ENCODE results near the gene NTN1. TPM values are rescaled to one million over a fixed set of nuclear protein-coding genes. Genes with fewer than 3 reads are reported as not detected.

Gene NTN1
- total and polyA plus RNA-seq, 2 of the 13 experiments (the other 11 are each of a cell fraction or from before 2014, with no cell fraction given): 0.04 to 0.05 TPM

- Histone ChIP-seq H3K4me1 (ENCODE audit: insufficient read depth, low read length) (peaks cover 28% of the 10 kb centered on the region), H2AFZ (ENCODE audit: low read length) (no peak overlapping the region), H3K9ac (ENCODE audit: insufficient read depth, low read depth, low read length) (no peak overlapping the region), H4K20me1 (ENCODE audit: insufficient read depth, low read length) (no peaks in the 10 kb centered on the region), H3K36me3 (replicated peaks in 1 of 2; ENCODE audit: control insufficient read depth in 1 of 2, insufficient read depth in 2 of 2, low read length in 2 of 2) (no peaks in the 10 kb centered on the region), H3K4me2 (ENCODE audit: low read depth, low read length) (no peak overlapping the region), H3K4me3 (replicated peaks in 1 of 3; ENCODE audit: insufficient read depth in 1 of 3, low read depth in 2 of 3, low read length in 3 of 3) (no peak overlapping the region), H3K27ac (ENCODE audit: extremely low read length, insufficient read depth, low read length) (no peak overlapping the region), H3K79me2 (ENCODE audit: insufficient read depth, low read length) (no peaks in the 10 kb centered on the region), H3K9me3 (ENCODE audit: low read length) (no peaks in the 10 kb centered on the region), H3K27me3 (ENCODE audit: control insufficient read depth in 1 of 2, insufficient read depth in 2 of 2, low read length in 2 of 2) (no peaks in the 10 kb centered on the region)
- FAIRE-seq (no peak), ATAC-seq (no peak), DNase-seq (ENCODE audit: low spot score) (no peak)
- POLR2A ChIA-PET: no interaction called here
- CTCF ChIA-PET (ENCODE audit: low intra/inter-chr PET ratio, low total read pairs): no interaction called here
- TF ChIP-seq ZNF891 (CRISPR knock-in tag; IDR thresholded peaks at IDR 0.05): no peak
- no peak for TF ChIP-seq ZNF569 (CRISPR knock-in tag; IDR thresholded peaks at IDR 0.05; ENCODE audit: borderline replicate concordance)
- no peak for TF ChIP-seq ZNF724P (CRISPR knock-in tag; IDR thresholded peaks at IDR 0.05; ENCODE audit: borderline replicate concordance)
- TF ChIP-seq TAF15 (IDR thresholded peaks at IDR 0.05; ENCODE audit: low read depth, low read length, poor library complexity, severe bottlenecking): no peak
- no peak for TF ChIP-seq NONO (IDR thresholded peaks at IDR 0.05)
- TF ChIP-seq NONO (CRISPR knock-in tag; conservative IDR thresholded peaks at IDR 0.05): no peak
- no peak for TF ChIP-seq MIER3 (CRISPR knock-in tag; IDR thresholded peaks at IDR 0.05; ENCODE audit: borderline replicate concordance)
- TF ChIP-seq RAD21 (CRISPR knock-in tag; IDR thresholded peaks at IDR 0.05): no peak
- TF ChIP-seq, protein P1, sequence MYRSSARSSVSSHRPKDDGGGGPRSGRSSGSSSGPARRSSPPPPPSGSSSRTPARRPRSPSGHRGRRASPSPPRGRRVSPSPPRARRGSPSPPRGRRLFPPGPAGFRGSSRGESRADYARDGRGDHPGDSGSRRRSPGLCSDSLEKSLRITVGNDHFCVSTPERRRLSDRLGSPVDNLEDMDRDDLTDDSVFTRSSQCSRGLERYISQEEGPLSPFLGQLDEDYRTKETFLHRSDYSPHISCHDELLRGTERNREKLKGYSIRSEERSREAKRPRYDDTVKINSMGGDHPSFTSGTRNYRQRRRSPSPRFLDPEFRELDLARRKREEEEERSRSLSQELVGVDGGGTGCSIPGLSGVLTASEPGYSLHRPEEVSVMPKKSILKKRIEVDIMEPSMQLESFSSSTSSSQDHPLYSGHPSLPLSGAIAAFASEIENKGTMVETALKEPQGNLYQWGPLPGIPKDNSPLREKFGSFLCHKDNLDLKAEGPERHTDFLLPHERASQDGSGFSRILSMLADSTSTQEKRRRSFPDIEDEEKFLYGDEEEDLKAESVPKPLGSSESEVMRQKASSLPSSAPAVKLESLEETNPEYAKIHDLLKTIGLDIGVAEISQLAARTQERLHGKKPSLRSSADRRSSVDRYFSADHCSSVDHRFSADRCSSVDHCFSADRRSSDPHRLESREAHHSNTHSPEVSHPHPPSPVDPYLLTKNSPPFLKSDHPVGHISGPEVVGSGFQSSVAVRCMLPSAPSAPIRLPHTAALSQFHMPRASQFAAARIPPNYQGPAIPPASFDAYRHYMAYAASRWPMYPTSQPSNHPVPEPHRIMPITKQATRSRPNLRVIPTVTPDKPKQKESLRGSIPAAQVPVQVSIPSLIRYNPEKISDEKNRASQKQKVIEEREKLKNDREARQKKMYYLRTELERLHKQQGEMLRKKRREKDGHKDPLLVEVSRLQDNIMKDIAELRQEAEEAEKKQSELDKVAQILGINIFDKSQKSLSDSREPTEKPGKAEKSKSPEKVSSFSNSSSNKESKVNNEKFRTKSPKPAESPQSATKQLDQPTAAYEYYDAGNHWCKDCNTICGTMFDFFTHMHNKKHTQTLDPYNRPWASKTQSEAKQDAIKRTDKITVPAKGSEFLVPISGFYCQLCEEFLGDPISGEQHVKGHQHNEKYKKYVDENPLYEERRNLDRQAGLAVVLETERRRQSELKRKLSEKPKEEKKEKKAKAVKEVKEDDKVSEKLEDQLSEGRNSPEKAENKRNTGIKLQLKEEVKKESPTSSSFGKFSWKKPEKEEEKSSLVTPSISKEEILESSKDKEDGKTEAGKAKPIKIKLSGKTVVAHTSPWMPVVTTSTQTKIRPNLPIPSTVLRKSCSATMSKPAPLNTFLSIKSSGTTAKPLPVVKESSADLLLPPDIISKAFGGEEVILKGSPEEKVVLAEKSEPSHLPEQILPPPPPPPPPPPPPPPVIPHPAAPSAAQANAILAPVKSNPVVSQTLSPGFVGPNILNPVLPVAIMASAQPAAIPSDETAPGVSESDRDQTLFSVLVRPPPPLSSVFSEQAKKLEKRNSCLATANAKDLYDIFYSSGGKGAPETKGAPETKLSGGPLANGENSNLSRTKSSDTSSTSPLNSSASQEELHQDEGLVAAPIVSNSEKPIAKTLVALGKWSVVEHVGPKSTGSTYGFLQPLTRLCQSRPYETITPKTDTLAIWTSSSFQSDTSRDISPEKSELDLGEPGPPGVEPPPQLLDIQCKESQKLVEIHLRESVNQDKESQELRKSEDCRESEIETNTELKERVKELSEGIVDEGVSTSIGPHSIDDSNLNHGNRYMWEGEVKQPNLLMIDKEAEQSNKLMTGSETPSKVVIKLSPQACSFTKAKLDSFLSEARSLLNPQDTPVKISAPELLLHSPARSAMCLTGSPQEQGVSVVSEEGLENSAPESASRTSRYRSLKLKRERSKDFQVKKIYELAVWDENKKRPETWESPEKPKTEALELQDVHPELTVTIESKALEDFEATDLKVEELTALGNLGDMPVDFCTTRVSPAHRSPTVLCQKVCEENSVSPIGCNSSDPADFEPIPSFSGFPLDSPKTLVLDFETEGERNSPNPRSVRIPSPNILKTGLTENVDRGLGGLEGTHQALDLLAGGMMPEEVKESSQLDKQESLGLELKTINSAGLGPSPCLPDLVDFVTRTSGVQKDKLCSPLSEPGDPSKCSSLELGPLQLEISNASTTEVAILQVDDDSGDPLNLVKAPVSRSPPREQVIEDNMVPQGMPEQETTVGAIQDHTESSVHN (CRISPR knock-in tag; IDR thresholded peaks at IDR 0.05): no peak
- peak; percentile 87 for TF ChIP-seq CEBPG (CRISPR knock-in tag; IDR thresholded peaks at IDR 0.05)
- no peak for TF ChIP-seq ZNF816 (CRISPR knock-in tag; IDR thresholded peaks at IDR 0.05; ENCODE audit: borderline replicate concordance)
- TF ChIP-seq CEBPB (IDR thresholded peaks at IDR 0.05; ENCODE audit: borderline replicate concordance, low read depth, low read length): peak; percentile 96
- no peak for TF ChIP-seq SIX4 (CRISPR knock-in tag; IDR thresholded peaks at IDR 0.05)
- no peak for TF ChIP-seq U2AF1 (optimal IDR thresholded peaks at IDR 0.05; ENCODE audit: low read depth, low read length)
- no peak for TF ChIP-seq FOXA1 (IDR thresholded peaks at IDR 0.05)
- no peak for TF ChIP-seq FOXA1 (CRISPR knock-in tag; IDR thresholded peaks at IDR 0.05)
- TF ChIP-seq ZNF629 (CRISPR knock-in tag; conservative IDR thresholded peaks at IDR 0.05): no peak
- TF ChIP-seq, protein P2, sequence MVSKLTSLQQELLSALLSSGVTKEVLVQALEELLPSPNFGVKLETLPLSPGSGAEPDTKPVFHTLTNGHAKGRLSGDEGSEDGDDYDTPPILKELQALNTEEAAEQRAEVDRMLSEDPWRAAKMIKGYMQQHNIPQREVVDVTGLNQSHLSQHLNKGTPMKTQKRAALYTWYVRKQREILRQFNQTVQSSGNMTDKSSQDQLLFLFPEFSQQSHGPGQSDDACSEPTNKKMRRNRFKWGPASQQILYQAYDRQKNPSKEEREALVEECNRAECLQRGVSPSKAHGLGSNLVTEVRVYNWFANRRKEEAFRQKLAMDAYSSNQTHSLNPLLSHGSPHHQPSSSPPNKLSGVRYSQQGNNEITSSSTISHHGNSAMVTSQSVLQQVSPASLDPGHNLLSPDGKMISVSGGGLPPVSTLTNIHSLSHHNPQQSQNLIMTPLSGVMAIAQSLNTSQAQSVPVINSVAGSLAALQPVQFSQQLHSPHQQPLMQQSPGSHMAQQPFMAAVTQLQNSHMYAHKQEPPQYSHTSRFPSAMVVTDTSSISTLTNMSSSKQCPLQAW (CRISPR knock-in tag; IDR thresholded peaks at IDR 0.05): no peak
- intact Hi-C loops (cut with micrococcal nuclease; ENCODE audit: unreplicated experiment) (no loop called here), in situ Hi-C loops (cut with HindIII; ENCODE audit: extremely low pct_ligation_motif_present, low pct_unique_long_range_greater_than_20kb) (no loop called here)
- 78% methylated on average over 3 of the region's 3 CpGs for WGBS (ENCODE audit: low lambda C conversion rate)
- BruUV-seq (replicated peaks): no TSS peak
These were observed 232.0 kb downstream of the NTN1 start for GRCh38 chr17:9253308-9253707.

Data from HepG2 (cell line).